Lower lobe of right lung (tissue), 2 donors: ENCODE results near the gene PHYH. TPM values are rescaled to one million over a fixed set of nuclear protein-coding genes. Genes with fewer than 3 reads are reported as not detected.

Experiments used
- ATAC-seq, 2 donors: fragments of 200-7000 bp; cut with Tn5 transposase; one replicate each; pipeline ENCODE4 v1.9.1; 2020 to 2022; ENCODE audit warnings: mild to moderate bottlenecking in 2 of 2, moderate library complexity in 2 of 2
- DNase-seq: peaks from one replicate; pipeline ENCODE4 v3.0.0-alpha.2; 2020
- H3K27ac ChIP-seq: fragments of 200-600 bp; one replicate; pipeline ENCODE4 v1.8.0; 2022
- H3K27me3 ChIP-seq: fragments of 200-600 bp; one replicate; pipeline ENCODE4 v1.8.0; 2022; ENCODE audit warnings: low read depth
- H3K36me3 ChIP-seq: fragments of 200-600 bp; one replicate; pipeline ENCODE4 v1.8.0; 2022; ENCODE audit warnings: mild to moderate bottlenecking
- H3K4me1 ChIP-seq: fragments of 200-600 bp; one replicate; pipeline ENCODE4 v1.8.0; 2022
- H3K4me3 ChIP-seq: fragments of 200-600 bp; one replicate; pipeline ENCODE4 v1.8.0; 2022; ENCODE audit warnings: mild to moderate bottlenecking
- H3K9me3 ChIP-seq: fragments of 200-600 bp; one replicate; pipeline ENCODE4 v1.8.0; 2022
- CTCF ChIP-seq: fragments of 200-600 bp; IDR thresholded peaks from one replicate; pipeline ENCODE4 v1.8.0; 2022; ENCODE audit warnings: antibody characterized with exemption, mild to moderate bottlenecking
- intact Hi-C: fragments of 100-400 bp; cut with DNase I; formaldehyde crosslinking; loops from one replicate; pipeline ENCODE4 v1.11.0; 2022
- total RNA-seq: library from RNA; stranded (reverse); fragmentation: NEBNext Ultra II Directional; extraction: Animal tissue kit (Norgen Biotek cat#: 25700); gene quantifications from one replicate; pipeline ENCODE4 v1.2.1, GENCODE V29; 2021
- donor health status: DM: no; HTN: yes; CAD: no; lungs with severe emphysema.

PHYH gene
- total RNA-seq, 1 donor from 2014 or later, result 30.3 TPM

GRCh38 chr10:13346283-13347042 is 46.6 kb upstream of the PHYH start:
- ATAC-seq (no peak), DNase-seq (no peak)
- Histone ChIP-seq H3K27me3 (peaks cover under 1% of the 10 kb centered on the region), H3K9me3 (no peaks in the 10 kb centered on the region), H3K4me1 (peaks cover 33% of the 10 kb centered on the region), H3K4me3 (peak overlapping the region; percentile 97), H3K27ac (peak overlapping the region; percentile 92), H3K36me3 (peaks cover 5% of the 10 kb centered on the region)
- intact Hi-C loops, result no loop called here
- TF ChIP-seq CTCF, result no peak

GRCh38 chr10:13340626-13341376 is 40.9 kb upstream of the PHYH start:
- Histone ChIP-seq H3K27ac (no peak overlapping the region), H3K4me1 (peaks cover 14% of the 10 kb centered on the region), H3K9me3 (no peaks in the 10 kb centered on the region), H3K36me3 (peaks cover 27% of the 10 kb centered on the region), H3K4me3 (no peak overlapping the region), H3K27me3 (no peaks in the 10 kb centered on the region)
- ATAC-seq, result no peak
- intact Hi-C loops, result no loop called here
- no peak for TF ChIP-seq CTCF
- no peak for DNase-seq

- no peak overlapping the region for H3K27ac ChIP-seq
- H3K36me3 ChIP-seq, result peaks cover 35% of the 10 kb centered on the region
- no peak overlapping the region for H3K4me3 ChIP-seq
- no peaks in the 10 kb centered on the region for H3K9me3 ChIP-seq
- ATAC-seq (no peak), DNase-seq (no peak)
- H3K4me1 ChIP-seq, result peaks cover 7% of the 10 kb centered on the region
- no peak for TF ChIP-seq CTCF
- H3K27me3 ChIP-seq, result no peaks in the 10 kb centered on the region
- intact Hi-C loops, result no loop called here
Observed at GRCh38 chr10:13340068-13340467, 40.2 kb upstream of the PHYH start.

- intact Hi-C loops, result no loop called here
- no peak for DNase-seq
- Histone ChIP-seq H3K4me1 (peaks cover 5% of the 10 kb centered on the region), H3K36me3 (peaks cover 49% of the 10 kb centered on the region), H3K9me3 (no peaks in the 10 kb centered on the region), H3K4me3 (no peak overlapping the region), H3K27me3 (no peaks in the 10 kb centered on the region), H3K27ac (no peak overlapping the region)
- no peak for TF ChIP-seq CTCF
- ATAC-seq, result no peak
Observed at GRCh38 chr10:13338390-13339110, 38.7 kb upstream of the PHYH start.

GRCh38 chr10:13337827-13338196 is 37.9 kb upstream of the PHYH start:
- Histone ChIP-seq H3K27ac (no peak overlapping the region), H3K36me3 (peaks cover 51% of the 10 kb centered on the region), H3K9me3 (no peaks in the 10 kb centered on the region), H3K4me3 (no peak overlapping the region), H3K4me1 (peaks cover 5% of the 10 kb centered on the region), H3K27me3 (no peaks in the 10 kb centered on the region)
- no peak for ATAC-seq
- intact Hi-C loops, result no loop called here
- no peak for TF ChIP-seq CTCF
- DNase-seq, result no peak
